ENCODE measurements around the gene SMAD6. TPM values are rescaled to one million over a fixed set of nuclear protein-coding genes. Genes with fewer than 3 reads are reported as not detected.

SMAD6 gene
- total RNA-seq, 3 donors from 2014 or later: 0.05 to 0.25 (median 0.08) TPM

DNA sequence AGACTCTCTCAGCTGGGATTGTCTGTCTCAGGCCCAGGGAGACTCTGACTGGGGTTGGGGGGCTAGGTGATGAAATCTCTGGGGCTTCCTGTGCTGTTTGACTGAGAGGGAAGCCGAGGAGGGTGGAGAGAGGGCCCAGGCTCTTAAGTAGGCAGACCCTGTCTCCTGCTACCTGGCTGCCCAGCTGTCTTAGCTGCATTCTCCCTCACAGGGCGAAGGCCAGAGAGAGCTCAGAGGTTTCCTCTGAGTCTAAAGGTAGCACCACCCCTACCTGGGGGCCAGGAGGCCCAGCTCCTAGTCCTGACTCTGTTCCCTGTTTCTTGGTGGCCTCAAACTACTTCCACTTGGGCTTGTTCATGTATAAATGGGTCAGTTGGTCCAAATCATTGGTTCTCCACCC, 24.4 kb downstream of the SMAD6 start:
- Mint-ChIP-seq H3K4me1 (ENCODE audit: low read depth) (peaks cover 1% of the 10 kb centered on the region), H3K9me3 (no peaks in the 10 kb centered on the region), H3K27me3 (ENCODE audit: low read depth) (peaks cover 4% of the 10 kb centered on the region), H3K36me3 (ENCODE audit: insufficient read depth) (no peaks in the 10 kb centered on the region), H3K4me3 (no peak overlapping the region)
- ATAC-seq (no peak), DNase-seq (no peak)

DNA sequence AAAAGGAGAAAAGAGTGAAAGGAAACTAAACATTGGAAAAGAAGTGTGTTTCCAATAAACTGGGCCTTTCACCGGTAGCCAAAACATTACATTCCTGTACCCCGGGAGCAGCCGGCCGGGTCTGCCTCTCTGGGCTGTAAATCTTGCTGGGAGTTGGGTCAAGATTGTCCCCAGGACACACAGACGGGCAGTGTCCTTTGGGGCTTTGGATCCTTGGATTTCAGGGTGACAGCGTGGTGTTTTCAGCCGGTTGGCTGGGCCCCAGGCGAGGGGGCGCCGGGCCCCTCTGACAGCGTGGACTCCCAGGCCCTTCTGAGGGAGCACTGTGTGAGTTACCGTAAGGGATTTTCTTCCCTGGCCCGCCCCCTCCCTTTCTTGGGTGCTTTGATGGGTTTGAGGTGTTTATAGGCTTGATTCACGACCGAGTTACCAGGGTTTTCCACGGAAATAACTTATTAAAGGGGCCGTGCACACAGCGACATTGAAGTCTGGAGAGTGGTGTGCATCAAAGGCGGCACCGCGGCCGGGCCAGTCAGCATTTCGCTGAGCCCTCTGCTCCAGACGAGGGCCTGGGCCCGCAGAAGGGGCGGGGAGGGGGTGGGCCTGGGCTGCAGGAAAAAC, 27.4 kb downstream of the SMAD6 start:
- Mint-ChIP-seq H3K9me3 (no peaks in the 10 kb centered on the region), H3K36me3 (ENCODE audit: insufficient read depth) (no peaks in the 10 kb centered on the region), H3K27me3 (ENCODE audit: low read depth) (peaks cover 4% of the 10 kb centered on the region), H3K4me1 (ENCODE audit: low read depth) (no peaks in the 10 kb centered on the region), H3K4me3 (no peak overlapping the region)
- DNase-seq (no peak), ATAC-seq (no peak)

DNA sequence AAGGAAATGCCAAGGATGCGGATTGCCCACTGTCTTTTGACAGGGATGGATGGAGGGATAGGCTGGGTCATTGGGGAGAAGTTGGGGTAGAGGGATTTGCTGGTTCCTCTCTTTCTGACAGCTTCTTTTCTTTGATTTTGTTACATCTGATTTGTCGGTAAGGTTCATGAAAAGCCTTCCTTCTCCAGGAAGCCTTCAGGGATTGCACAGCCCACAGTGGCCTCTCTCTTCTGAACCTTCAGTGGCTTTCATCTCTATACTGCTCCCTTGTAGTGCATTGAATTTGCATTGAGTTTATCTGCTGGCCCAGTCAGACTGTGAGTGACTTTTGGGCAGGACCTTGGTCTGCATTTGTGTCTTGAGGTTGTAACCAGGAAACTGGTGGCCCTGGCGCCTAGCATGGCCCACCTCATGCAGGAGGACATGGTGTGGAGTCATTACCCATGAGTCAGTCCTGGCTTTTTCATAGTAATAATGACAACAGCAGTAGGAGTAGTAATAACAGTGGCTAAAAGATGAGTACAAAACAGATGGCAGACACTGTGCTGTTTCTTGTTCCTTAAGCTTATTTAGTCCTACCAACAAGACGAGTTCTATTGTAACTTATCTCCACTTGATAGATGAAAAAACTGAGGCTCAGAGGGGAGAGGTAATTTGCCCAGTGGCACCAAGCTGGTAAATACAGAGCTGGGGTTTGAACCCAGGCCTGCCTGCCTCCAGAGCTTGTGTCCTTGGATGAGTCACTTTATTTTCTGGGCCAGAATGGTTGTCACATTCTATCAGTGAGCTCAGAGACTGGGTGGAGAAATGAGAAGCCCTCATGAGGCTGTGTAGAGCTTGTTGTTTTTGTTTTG, 28.4 kb downstream of the SMAD6 start:
- ATAC-seq (peak in 1 of 2 donors; percentile 21), DNase-seq (no peak)
- no peaks in the 10 kb centered on the region for H3K4me1 Mint-ChIP-seq (ENCODE audit: low read depth)
- H3K4me3 Mint-ChIP-seq: no peak overlapping the region
- H3K36me3 Mint-ChIP-seq (ENCODE audit: insufficient read depth): no peaks in the 10 kb centered on the region
- peaks cover 4% of the 10 kb centered on the region for H3K27me3 Mint-ChIP-seq (ENCODE audit: low read depth)
- no peaks in the 10 kb centered on the region for H3K9me3 Mint-ChIP-seq

DNA sequence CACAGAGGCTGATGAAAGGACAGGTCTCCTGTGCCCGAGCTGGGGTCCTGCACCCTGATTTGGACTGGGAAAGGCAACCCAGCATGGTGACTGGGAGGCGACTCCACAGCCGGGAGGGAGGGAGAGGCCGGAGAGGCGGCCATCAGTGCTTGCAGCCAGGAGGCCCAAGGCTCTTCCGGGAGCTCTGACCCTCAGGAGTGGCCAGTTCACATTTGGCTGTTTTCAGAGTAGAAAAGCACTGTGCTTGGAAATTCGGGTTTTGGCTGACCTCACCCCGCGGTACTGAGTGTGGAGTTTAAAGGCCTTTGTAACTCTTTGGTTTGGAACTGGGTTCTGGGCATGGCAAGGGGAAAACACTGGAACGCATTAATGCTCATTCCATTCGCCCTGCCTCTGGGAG, 31.9 kb downstream of the SMAD6 start:
- DNase-seq (no peak), ATAC-seq (no peak)
- Mint-ChIP-seq H3K36me3 (ENCODE audit: insufficient read depth) (no peaks in the 10 kb centered on the region), H3K4me3 (no peak overlapping the region), H3K4me1 (ENCODE audit: low read depth) (no peaks in the 10 kb centered on the region), H3K9me3 (no peaks in the 10 kb centered on the region), H3K27me3 (ENCODE audit: low read depth) (peaks cover 1% of the 10 kb centered on the region)

DNA sequence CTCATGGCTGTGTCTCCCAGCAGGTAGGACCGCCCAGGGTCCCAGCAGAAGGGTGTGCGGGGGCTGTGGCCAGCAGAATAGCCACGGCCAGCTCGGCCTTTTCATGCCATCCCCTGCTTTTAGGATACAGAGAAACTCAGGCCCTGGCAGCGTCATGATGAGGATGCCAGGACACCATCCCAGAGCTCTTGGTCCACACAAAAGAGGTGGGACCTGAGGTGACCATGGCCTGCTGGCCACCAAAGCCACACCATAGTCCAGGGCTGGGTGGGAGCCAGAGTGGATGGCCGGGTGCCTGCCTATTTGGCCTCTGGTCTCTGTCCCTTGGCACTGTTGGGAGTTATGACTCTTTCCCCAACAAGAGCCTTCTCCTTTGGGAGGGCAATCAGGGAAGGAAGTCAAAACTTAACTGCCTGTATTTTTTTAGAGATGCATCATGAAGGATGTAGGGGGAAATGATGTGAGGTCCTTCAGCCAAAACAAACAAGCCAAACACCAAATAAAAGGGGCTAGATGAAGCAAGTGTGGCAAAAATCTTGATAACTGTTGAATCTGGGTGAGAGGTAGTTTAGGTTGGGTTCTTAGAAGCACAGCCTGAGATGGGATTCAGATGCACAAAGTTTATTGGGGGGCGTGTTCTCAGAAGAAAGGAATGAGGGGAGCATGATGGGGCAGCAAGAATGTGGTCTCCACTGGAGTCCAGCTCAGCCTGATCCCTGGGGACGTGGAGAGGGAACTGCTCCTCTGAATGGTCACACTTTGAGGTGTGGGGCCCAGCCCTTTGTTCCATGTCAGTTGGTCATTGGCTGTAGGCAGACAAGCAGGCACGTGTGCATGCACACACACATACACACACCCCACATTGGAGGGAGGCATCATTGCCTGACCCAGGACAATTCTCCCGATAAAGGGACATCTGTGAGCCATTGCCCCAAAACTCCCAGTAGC, 33.2 kb downstream of the SMAD6 start:
- H3K9me3 Mint-ChIP-seq: no peaks in the 10 kb centered on the region
- no peak overlapping the region for H3K4me3 Mint-ChIP-seq
- ATAC-seq: no peak
- no peak for DNase-seq
- H3K36me3 Mint-ChIP-seq (ENCODE audit: insufficient read depth): no peaks in the 10 kb centered on the region
- no peaks in the 10 kb centered on the region for H3K4me1 Mint-ChIP-seq (ENCODE audit: low read depth)
- H3K27me3 Mint-ChIP-seq (ENCODE audit: low read depth): peaks cover 1% of the 10 kb centered on the region

DNA sequence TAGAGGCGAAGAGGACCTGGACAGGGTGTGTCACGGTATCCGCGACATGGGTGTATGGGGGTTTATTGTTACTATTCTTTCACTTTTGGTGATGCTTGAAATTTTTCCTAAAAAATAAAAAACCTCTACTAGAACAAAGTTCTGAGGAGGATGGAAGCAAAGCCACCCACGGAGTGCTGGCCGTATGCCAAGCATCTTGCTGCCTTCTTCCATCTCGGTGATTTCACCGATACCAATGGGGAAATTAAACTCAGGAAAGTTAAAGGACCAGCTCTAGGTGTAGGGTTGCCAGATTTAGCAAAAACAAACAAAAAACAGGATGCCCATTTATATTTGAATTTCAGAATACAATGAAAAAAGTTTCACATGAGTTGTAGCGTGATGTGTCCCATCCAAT, 33.9 kb downstream of the SMAD6 start:
- no peaks in the 10 kb centered on the region for H3K4me1 Mint-ChIP-seq (ENCODE audit: low read depth)
- H3K27me3 Mint-ChIP-seq (ENCODE audit: low read depth): no peaks in the 10 kb centered on the region
- H3K9me3 Mint-ChIP-seq: no peaks in the 10 kb centered on the region
- DNase-seq: no peak
- ATAC-seq: no peak
- H3K36me3 Mint-ChIP-seq (ENCODE audit: insufficient read depth): no peaks in the 10 kb centered on the region
- no peak overlapping the region for H3K4me3 Mint-ChIP-seq

DNA sequence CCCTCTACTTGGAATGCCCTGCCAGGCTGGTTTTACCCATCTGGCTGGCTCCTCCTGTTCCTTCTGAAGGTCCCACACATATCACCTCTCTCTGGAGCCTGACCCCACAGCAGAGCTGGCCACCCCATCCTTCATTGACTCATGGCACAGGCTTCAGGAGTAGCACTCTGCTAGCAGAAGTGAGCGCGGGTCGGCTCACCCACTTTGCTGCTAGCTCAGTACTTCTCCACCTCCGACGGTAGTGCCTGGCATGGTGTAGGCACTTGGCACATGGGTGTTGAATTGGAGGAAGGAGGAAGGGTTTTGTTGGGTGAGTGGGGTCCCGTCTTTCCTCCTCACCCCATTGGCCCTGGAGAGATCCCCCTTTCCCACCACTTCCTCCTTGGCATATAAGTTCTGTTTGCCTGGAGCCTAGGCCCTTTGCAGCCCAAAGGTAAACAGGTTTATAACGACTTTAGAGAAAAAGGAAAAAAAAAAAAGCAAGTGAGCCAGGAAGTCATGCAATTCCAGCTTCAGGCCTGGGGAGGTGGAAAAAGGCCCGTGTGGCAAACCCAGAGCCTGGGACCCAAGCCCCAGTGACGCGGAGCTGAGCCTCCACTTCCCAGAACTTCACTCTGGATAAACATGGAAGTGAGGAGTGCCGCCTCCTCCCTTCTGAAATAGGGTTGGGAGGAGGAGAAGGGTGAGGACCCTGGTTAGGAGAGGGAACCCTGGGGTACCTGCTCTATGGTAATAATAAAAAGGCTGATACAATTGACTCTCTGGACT, 35.4 kb downstream of the SMAD6 start:
- Mint-ChIP-seq H3K9me3 (no peaks in the 10 kb centered on the region), H3K4me3 (no peak overlapping the region), H3K27me3 (ENCODE audit: low read depth) (no peaks in the 10 kb centered on the region), H3K4me1 (ENCODE audit: low read depth) (no peaks in the 10 kb centered on the region), H3K36me3 (ENCODE audit: insufficient read depth) (no peaks in the 10 kb centered on the region)
- ATAC-seq (no peak), DNase-seq (no peak)

DNA sequence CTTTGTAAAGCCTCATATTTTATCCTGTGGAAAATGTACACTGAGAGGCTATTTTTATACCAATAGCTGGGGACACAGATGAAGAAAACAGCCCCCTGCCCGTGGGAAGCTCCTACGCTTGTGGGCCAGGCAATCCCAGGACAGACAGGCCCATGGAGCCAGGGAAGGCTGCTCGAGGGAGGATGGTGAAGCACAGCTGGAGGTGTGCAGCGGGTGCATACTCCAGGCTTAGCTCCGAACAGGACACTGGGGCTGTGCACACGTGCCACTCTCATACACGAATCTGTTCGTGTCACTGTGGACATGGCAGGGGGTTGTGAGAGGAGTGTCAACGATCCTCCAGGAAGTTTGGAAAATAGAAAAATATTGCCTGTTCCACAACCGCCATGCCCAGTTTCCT, 36.1 kb downstream of the SMAD6 start:
- no peak for DNase-seq
- no peak for ATAC-seq
- Mint-ChIP-seq H3K27me3 (ENCODE audit: low read depth) (no peaks in the 10 kb centered on the region), H3K4me3 (no peak overlapping the region), H3K4me1 (ENCODE audit: low read depth) (no peaks in the 10 kb centered on the region), H3K36me3 (ENCODE audit: insufficient read depth) (no peaks in the 10 kb centered on the region), H3K9me3 (no peaks in the 10 kb centered on the region)

DNA sequence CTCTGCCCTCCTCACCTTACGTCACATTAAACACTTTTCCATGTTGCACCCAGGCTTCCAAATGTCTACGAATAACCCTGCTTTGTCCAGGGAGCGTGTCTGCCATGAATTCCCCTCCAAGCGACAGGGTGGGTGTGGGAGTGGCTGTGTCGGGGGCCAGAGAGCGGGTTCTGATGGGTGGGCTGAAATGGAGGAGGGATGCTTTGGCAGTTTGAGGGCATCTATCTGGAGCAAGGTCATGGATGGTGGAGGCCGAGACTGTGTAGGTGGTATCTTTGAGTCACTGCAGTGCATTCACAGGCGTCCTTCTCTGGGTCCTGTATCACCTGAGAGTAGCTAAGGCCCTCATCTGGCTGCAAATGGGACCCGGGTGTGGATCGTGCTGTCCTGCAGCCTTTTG, 36.6 kb downstream of the SMAD6 start:
- DNase-seq (no peak), ATAC-seq (no peak)
- no peaks in the 10 kb centered on the region for H3K9me3 Mint-ChIP-seq
- H3K4me3 Mint-ChIP-seq: no peak overlapping the region
- no peaks in the 10 kb centered on the region for H3K27me3 Mint-ChIP-seq (ENCODE audit: low read depth)
- H3K36me3 Mint-ChIP-seq (ENCODE audit: insufficient read depth): no peaks in the 10 kb centered on the region
- no peaks in the 10 kb centered on the region for H3K4me1 Mint-ChIP-seq (ENCODE audit: low read depth)

DNA sequence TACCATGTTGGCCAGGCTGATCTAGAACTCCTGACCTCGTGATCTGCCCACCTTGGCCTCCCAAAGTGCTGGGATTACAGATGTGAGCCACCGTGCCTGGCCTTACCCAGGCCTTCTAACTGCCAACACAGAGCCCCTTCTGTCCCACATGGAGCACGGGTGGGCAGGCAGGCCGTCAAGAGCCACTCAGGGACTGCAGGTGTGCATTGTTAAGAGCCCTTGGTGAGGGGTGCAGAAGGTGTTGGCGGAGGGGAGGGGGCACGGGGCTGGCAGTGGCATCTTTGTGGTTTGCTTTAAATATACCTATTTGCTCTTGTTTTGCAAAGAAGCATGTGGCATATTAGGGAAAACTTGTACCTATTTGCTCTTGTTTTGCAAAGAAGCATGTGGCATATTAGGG, 37.3 kb downstream of the SMAD6 start:
- DNase-seq (no peak), ATAC-seq (no peak)
- Mint-ChIP-seq H3K4me3 (no peak overlapping the region), H3K4me1 (ENCODE audit: low read depth) (no peaks in the 10 kb centered on the region), H3K36me3 (ENCODE audit: insufficient read depth) (no peaks in the 10 kb centered on the region), H3K27me3 (ENCODE audit: low read depth) (no peaks in the 10 kb centered on the region), H3K9me3 (no peaks in the 10 kb centered on the region)

DNA sequence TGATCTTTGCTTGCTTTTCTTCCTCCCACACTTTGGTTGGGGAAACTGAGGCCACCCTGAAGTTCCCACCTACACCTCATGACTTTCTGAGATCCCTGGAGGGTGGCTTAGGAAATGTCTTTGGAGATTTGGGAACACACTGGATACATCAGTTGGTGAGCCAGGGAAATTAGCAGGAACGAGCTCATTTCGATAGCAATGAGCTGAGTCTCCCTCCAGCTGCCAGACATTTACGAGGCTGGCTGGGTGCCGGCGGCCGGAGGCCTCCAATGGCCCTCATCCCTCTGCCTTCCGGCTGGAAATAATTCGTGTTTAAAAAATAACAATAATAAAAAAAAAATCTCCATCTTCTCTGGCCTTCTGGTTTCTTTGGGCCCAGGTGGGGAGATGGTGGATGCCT, 38.8 kb downstream of the SMAD6 start:
- Mint-ChIP-seq H3K4me1 (ENCODE audit: low read depth) (no peaks in the 10 kb centered on the region), H3K4me3 (no peak overlapping the region), H3K36me3 (ENCODE audit: insufficient read depth) (no peaks in the 10 kb centered on the region), H3K9me3 (no peaks in the 10 kb centered on the region), H3K27me3 (ENCODE audit: low read depth) (peaks cover 2% of the 10 kb centered on the region)
- no peak for DNase-seq
- ATAC-seq: no peak

DNA sequence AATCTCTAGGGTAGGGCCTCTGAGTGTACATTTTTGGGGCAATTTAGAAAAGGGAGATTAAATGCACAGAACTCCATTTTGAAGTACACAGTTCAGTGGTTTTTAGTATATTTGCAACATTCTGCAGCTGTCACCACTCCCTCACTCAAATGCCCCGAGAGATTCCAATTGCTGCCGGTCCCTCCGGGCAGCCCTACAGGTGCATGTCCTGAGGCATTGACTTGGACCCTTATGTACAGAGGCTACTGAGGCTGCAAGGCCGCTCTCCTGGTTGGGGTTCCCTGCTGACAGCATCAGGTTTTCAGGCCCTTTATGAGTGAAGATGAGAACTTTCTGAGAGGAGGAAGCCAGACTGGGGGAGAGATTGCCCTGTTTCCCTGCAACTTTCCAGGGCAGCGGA, 39.6 kb downstream of the SMAD6 start:
- H3K4me3 Mint-ChIP-seq: no peak overlapping the region
- ATAC-seq (no peak), DNase-seq (no peak)
- H3K9me3 Mint-ChIP-seq: no peaks in the 10 kb centered on the region
- H3K36me3 Mint-ChIP-seq (ENCODE audit: insufficient read depth): no peaks in the 10 kb centered on the region
- H3K27me3 Mint-ChIP-seq (ENCODE audit: low read depth): peaks cover 2% of the 10 kb centered on the region
- no peaks in the 10 kb centered on the region for H3K4me1 Mint-ChIP-seq (ENCODE audit: low read depth)

DNA sequence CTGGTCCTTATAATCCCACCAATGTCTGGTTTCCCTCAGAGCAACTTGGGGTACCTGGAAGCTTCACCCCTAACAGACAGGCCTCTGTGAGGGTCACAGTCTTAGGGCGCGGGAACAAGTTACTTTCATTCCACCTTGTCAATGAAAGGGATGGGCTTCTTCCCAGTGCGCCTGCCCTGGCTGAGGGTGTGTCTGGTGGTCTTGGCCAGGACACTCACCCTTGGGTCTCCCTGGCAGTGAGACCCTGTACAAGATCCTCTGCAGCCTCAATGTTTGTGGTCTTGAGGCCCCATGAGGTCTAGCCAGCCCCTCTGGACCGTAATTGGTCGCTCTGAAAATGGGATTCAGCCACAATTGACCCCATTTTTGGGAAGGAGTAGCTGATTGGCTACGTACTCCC, 40.2 kb downstream of the SMAD6 start:
- Mint-ChIP-seq H3K36me3 (ENCODE audit: insufficient read depth) (no peaks in the 10 kb centered on the region), H3K9me3 (no peaks in the 10 kb centered on the region), H3K4me1 (ENCODE audit: low read depth) (no peaks in the 10 kb centered on the region), H3K4me3 (no peak overlapping the region), H3K27me3 (ENCODE audit: low read depth) (peaks cover 2% of the 10 kb centered on the region)
- DNase-seq (no peak), ATAC-seq (no peak)

DNA sequence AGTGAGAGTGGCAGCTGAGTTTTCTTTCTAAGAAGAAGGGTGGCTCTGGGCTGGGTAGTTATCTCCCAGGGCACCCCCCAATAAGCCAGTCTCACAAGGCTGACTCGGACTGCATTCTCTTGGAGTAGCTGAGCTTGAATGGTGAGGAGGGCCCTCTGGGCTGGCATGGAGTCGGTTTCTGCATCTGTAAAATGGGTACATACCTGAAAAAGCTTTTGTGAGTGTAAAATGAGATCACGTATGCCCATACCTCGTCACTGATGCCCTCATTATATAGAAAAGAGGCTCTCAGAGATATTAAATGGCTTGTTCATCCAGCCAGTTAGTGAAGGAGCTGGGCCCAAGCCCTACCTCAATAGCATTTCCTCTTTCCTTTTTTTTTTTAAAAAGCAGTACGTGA, 41.2 kb downstream of the SMAD6 start:
- DNase-seq (no peak), ATAC-seq (no peak)
- H3K9me3 Mint-ChIP-seq: no peaks in the 10 kb centered on the region
- peaks cover 2% of the 10 kb centered on the region for H3K27me3 Mint-ChIP-seq (ENCODE audit: low read depth)
- H3K4me3 Mint-ChIP-seq: no peak overlapping the region
- no peaks in the 10 kb centered on the region for H3K36me3 Mint-ChIP-seq (ENCODE audit: insufficient read depth)
- no peaks in the 10 kb centered on the region for H3K4me1 Mint-ChIP-seq (ENCODE audit: low read depth)

Data from activated T-cell treated with anti-CD3 and anti-CD28 coated beads, Interleukin-2, amount 50 U/mL, for 4 hours (primary cell).